ENCODE results near the gene GLIS1.

The GLIS1 gene

DNA sequence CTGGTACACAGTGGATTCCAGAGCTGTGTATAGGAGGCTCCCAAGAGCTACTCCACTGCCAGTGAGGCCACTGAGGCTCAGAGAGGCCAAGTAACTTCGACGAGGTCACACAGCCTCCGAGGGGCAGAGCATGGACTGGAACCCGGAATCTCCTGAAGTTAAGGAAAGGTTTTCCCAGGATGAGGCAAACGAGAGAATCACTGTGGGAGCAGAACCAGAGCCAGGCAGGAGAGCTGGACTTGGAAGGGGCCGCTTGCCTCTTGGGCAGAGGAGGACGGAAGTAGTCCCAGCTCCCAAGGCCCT lies 52.0 kb downstream of the GLIS1 start:
- TF ChIP-seq, protein P1, sequence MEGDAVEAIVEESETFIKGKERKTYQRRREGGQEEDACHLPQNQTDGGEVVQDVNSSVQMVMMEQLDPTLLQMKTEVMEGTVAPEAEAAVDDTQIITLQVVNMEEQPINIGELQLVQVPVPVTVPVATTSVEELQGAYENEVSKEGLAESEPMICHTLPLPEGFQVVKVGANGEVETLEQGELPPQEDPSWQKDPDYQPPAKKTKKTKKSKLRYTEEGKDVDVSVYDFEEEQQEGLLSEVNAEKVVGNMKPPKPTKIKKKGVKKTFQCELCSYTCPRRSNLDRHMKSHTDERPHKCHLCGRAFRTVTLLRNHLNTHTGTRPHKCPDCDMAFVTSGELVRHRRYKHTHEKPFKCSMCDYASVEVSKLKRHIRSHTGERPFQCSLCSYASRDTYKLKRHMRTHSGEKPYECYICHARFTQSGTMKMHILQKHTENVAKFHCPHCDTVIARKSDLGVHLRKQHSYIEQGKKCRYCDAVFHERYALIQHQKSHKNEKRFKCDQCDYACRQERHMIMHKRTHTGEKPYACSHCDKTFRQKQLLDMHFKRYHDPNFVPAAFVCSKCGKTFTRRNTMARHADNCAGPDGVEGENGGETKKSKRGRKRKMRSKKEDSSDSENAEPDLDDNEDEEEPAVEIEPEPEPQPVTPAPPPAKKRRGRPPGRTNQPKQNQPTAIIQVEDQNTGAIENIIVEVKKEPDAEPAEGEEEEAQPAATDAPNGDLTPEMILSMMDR (conservative IDR thresholded peaks at IDR 0.05; ENCODE audit: low read depth, low read length): no peak
- DNase-seq (ENCODE audit: low read depth): no peak
- no peak overlapping the region for H3K4me3 ChIP-seq (ENCODE audit: low read depth, low read length)

DNA sequence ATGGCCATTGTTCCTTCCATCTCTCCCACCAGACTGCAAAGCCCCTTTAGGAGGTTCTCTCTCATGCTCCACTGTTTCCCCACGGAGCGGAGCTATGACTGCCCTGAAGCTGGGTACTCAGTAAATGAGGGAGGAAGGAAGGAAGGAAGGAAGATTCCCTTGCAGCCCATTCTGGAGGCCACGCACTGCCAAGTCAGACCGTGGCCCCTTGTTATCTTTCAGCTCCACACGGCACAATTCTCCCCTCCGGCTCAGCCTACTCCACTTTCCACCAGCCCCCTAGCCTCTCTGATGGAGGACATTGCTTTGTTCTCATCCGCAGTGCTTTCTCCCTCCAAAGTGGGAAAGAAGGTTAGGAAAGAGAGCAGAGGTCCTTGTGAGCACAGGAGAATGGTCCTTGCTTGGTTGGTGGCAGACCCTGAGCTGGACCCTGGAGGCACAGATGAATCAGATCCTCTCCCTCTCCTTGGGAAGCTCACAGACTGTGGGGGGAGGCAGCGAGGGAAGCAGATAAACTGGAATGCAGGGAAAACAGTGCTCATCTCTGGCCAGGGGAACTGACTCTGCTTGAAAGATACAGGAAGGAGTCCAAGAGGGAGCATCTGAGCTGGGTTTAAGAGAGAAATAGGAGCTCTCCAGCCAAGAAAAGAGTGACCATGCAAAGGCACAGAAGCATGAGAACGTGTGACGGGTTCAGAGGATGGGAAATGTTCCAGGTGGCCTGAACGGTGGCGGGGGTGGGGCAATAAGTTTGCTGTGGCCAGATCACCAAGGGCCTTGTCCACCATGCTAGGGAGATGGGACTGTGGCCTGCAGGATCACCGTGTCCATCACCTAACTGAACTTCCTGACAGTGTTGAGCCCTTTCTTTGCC lies 52.6 kb downstream of the GLIS1 start:
- peak overlapping the region; percentile 23 for H3K4me3 ChIP-seq (ENCODE audit: low read depth, low read length)
- peak; percentile 29 for DNase-seq (ENCODE audit: low read depth)
- TF ChIP-seq, protein P1 (conservative IDR thresholded peaks at IDR 0.05; ENCODE audit: low read depth, low read length): no peak

DNA sequence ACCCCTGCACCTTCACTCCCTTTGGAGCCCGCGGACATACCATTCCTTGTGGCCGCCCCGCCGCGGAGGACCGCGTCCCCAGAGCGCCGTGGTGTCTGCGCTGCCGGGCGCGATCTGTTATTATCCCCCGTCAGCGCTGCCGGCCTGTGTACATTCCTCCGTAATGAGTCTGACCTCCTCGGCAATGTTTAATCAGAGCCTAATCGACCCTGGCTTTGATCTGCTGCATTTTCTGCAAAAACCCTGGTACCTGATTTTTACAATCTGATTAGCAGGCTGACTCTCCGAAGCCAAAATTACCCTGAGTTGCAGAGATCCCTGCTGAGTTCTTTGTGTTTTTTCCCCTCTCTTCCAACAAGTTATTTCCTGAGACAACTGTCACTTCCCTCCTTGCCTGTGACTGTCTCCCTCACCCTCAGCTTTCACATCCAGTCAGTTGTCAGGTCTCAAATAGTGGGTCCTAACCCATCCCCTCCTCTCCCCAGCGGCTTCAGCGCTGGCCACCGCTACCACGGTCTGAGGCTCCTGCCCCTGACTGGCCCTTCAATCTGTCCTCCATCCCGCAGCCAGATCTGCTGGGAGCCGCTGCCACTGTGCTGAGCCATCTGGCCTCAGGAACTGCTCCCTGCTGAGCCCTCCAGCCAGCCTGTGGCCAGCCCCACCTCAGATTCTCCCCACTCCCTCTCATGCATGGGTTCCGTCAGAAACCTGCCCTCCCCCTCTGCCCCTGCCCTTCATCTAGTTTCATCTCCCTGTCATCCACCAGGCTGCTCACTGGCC lies 53.5 kb downstream of the GLIS1 start:
- peak; percentile 43 for DNase-seq (ENCODE audit: low read depth)

DNA sequence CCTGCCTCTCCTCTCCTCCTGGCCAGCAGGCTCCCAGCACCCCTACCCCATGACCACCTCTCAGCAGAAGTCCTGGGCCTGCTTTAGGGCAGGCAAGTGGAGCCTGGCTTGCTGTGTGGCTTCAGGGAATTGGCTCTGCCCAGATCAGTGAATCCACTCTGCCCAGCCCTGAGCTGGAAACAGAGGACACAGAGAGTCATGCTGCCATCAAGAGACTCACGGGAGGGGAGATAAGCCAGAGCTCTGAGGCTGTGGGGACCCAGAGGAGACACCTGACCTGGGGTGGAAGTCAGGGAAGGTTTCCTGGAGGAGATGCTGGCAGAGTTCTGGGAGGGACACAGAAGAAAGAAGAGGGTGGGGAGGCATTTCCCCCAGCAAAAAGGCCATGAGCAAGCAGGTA lies 54.2 kb downstream of the GLIS1 start:
- no peak for DNase-seq (ENCODE audit: low read depth)
- TF ChIP-seq, protein P1 (conservative IDR thresholded peaks at IDR 0.05; ENCODE audit: low read depth, low read length): no peak
- no peak overlapping the region for H3K4me3 ChIP-seq (ENCODE audit: low read depth, low read length)

More for the DNA sequence above, 53.5 kb downstream of the GLIS1 start:
- TF ChIP-seq, protein P1 (conservative IDR thresholded peaks at IDR 0.05; ENCODE audit: low read depth, low read length): no peak
- peak overlapping the region; percentile 23 for H3K4me3 ChIP-seq (ENCODE audit: low read depth, low read length)

DNA sequence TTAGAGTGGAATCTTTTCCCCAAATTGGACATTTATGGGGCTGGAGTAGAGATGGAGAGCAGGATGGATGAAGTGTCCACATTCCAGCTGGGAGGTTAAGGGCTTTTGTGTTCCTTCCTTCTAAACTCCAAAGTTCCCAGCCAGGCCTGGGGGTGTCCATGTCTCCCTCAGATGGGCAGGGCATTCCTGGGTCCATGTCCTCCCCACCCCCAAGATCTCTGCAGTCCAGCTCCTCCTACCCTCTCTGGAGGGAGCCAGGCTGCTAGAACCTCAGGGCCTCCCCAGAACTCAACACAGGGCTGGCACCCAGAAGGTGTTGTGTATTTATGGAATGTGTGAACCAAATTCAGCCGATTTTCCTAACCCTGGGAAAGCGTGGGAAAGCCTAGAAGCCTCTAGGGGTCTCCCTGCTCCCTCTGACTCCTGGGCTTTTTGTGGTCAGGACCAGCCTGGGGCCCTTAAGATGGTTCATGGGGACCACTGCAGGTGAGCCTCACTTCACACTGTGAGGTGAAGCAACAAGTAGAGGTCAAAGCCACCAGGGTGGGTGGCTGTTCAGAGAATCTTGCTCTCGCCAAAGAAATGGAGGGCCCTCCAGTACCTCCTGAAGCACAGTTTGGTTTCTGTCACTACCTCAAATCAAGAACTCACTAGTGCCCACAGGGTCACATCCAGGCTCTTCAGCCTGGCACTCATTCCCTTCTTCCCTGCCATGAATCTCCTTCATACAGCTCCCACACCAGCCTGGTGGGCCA lies 54.8 kb downstream of the GLIS1 start:
- TF ChIP-seq, protein P1 (conservative IDR thresholded peaks at IDR 0.05; ENCODE audit: low read depth, low read length): peak; percentile 37
- no peak overlapping the region for H3K4me3 ChIP-seq (ENCODE audit: low read depth, low read length)
- DNase-seq (ENCODE audit: low read depth): no peak

DNA sequence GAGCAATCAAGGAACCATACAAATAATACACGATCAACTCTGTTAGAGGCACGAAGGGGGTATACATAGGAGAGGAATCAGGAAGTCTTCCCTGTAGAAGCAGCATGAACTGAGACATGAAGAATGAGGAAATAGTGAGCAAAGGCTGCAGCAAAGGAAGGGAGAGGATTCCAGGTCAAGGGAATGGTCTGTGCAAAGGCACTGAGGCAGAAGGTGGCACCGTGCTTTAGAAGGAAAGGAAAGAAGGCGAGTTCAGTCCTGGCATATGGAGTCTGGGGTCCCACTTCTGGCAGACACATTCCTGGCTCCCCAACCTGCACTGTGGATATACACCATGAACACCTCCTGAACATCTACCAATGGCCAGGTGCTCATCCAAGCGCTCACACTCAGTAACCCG lies 56.1 kb downstream of the GLIS1 start:
- TF ChIP-seq, protein P1 (conservative IDR thresholded peaks at IDR 0.05; ENCODE audit: low read depth, low read length): no peak
- no peak for DNase-seq (ENCODE audit: low read depth)
- H3K4me3 ChIP-seq (ENCODE audit: low read depth, low read length): no peak overlapping the region
